ENCODE measurements around the gene ITIH1. TPM values are rescaled to one million over a fixed set of nuclear protein-coding genes. Genes with fewer than 3 reads are reported as not detected.
"Not testable (repeated sequence)": the region's sequence is repeated elsewhere in the genome, so short reads cannot be mapped to it uniquely, and the experiment has no call there.

The ITIH1 gene
- total RNA-seq, 4 donors from 2014 or later = not detected

- no peaks in the 10 kb centered on the region for H3K36me3 ChIP-seq
- WGBS, 2 donors (ENCODE audit: low coverage in 1 of 2) = 42 to 73% methylated on average over 4 to 6 of the region's 6 CpGs
- in situ Hi-C loops (cut with MboI; ENCODE audit: low pct_ligation_motif_present in 1 of 4, low pct_unique_long_range_greater_than_20kb in 1 of 4, low sequenced_read_pairs in 3 of 4) = no loop called here
- H3K4me1 ChIP-seq = peaks cover 0 to 9% (median 4%) of the 10 kb centered on the region in 4 donors
- H3K4me3 ChIP-seq = no peak overlapping the region
- no peaks in the 10 kb centered on the region for H3K9me3 ChIP-seq
- peak; percentile 39 for DNase-seq
- H3K27me3 ChIP-seq = no peaks in the 10 kb centered on the region
- TF ChIP-seq POLR2A (IDR thresholded peaks at IDR 0.05) (no peak), EP300 (IDR thresholded peaks at IDR 0.05; ENCODE audit: low read depth) (no peak), CTCF (IDR thresholded peaks at IDR 0.05) (no peak), POLR2AphosphoS5 (IDR thresholded peaks at IDR 0.05) (no peak)
- no peak overlapping the region for H3K27ac ChIP-seq
- intact Hi-C loops (cut with DNase I; ENCODE audit: low total_unique reads) = no loop called here
Measured at GRCh38 chr3:52774901-52775864, 2.2 kb upstream of the ITIH1 start.

- Histone ChIP-seq H3K36me3 (no peaks in the 10 kb centered on the region), H3K4me1 (peaks cover 0 to 6% (median 4%) of the 10 kb centered on the region in 4 donors), H3K27me3 (no peaks in the 10 kb centered on the region), H3K27ac (no peak overlapping the region), H3K9me3 (no peaks in the 10 kb centered on the region), H3K4me3 (no peak overlapping the region)
- intact Hi-C loops (cut with DNase I; ENCODE audit: low total_unique reads) = no loop called here
- TF ChIP-seq EP300 (IDR thresholded peaks at IDR 0.05; ENCODE audit: low read depth) (no peak), POLR2AphosphoS5 (IDR thresholded peaks at IDR 0.05) (no peak), POLR2A (IDR thresholded peaks at IDR 0.05) (no peak), CTCF (IDR thresholded peaks at IDR 0.05) (no peak)
- in situ Hi-C loops (cut with MboI; ENCODE audit: low pct_ligation_motif_present in 1 of 4, low pct_unique_long_range_greater_than_20kb in 1 of 4, low sequenced_read_pairs in 3 of 4) = no loop called here
- DNase-seq = no peak
- 63 to 78% methylated on average over 3 to 8 of the region's 8 CpGs for WGBS, 2 donors (ENCODE audit: low coverage in 1 of 2)
Measured at GRCh38 chr3:52775877-52776276, 1.5 kb upstream of the ITIH1 start.

DNA sequence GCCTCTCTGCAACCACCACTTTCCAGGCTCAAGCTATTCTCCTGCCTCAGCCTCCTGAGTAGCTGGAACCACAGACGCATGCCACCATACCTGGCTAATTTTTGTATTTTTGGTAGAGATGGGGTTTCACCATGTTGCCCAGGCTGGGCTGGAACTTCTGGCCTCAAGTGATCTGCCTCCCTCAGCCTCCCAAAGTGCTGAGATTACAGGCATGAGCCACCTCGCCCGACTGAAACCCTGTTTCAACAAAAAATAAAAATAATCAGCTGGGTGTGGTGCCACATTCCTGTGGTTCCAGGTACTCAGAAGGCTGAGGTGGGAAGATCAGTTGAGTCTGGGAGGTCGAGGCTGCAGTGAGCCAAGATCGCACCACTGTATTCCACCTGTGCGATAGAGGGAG, 913 bp upstream of the ITIH1 start:
- in situ Hi-C loops (cut with MboI; ENCODE audit: low pct_ligation_motif_present in 1 of 4, low pct_unique_long_range_greater_than_20kb in 1 of 4, low sequenced_read_pairs in 3 of 4); H3K27me3 ChIP-seq; H3K27ac ChIP-seq; H3K36me3 ChIP-seq; H3K4me3 ChIP-seq; H3K4me1 ChIP-seq; DNase-seq; intact Hi-C loops (cut with DNase I; ENCODE audit: low total_unique reads); H3K9me3 ChIP-seq: not testable (repeated sequence)
- 74 to 100% methylated on average over 1 to 6 of the region's 6 CpGs for WGBS, 2 donors (ENCODE audit: low coverage in 1 of 2)

DNA sequence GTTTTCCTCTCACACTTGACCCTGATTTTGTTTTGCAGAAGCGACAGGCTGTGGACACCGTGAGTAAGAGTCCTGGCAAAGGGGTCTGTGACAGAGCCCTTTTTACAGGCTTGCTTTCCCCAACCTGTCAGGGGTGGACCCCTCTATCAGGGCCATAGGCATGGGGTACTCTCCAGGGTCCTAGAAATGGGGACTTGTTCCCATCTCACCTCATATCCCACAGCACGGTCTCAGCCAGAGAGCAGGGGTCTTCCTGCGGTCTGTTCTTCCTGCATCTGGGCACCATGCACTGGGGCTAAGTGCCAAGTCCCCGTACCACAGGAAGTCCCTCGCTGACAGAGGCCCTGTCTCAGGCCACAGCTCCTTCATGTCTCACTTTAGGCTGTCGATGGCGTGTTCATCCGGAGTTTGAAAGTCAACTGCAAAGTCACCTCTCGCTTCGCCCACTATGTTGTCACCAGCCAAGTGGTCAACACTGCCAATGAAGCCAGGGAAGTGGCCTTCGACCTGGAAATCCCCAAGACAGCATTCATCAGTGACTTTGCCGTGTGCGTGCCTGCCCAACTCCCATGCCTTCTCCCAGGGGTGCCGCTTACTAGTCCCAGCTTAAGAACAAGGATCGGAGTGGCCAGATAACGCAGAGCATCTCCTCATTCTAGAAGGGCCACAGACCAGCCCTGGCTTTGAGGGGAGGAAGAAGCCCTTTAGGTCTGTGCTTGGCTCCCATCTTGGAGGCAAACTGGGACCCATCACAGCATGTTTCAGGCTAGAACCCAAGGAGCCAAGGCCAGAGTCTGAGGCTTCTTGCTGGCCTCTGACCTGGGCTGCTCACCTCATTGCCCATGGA, 783 bp downstream of the ITIH1 start:
- peaks cover 0 to 2% (median 0%) of the 10 kb centered on the region in 4 donors for H3K4me1 ChIP-seq
- H3K9me3 ChIP-seq = no peaks in the 10 kb centered on the region
- TF ChIP-seq POLR2A (IDR thresholded peaks at IDR 0.05) (no peak), CTCF (IDR thresholded peaks at IDR 0.05) (no peak), EP300 (IDR thresholded peaks at IDR 0.05; ENCODE audit: low read depth) (no peak), POLR2AphosphoS5 (IDR thresholded peaks at IDR 0.05) (no peak)
- H3K27ac ChIP-seq = no peak overlapping the region
- intact Hi-C loops (cut with DNase I; ENCODE audit: low total_unique reads) = no loop called here
- WGBS, 2 donors (ENCODE audit: low coverage in 1 of 2) = 78% methylated on average over 17 of the region's 17 CpGs; no CpG with 5 or more reads in 1 of the 2 donors
- no peaks in the 10 kb centered on the region for H3K27me3 ChIP-seq
- in situ Hi-C loops (cut with MboI; ENCODE audit: low pct_ligation_motif_present in 1 of 4, low pct_unique_long_range_greater_than_20kb in 1 of 4, low sequenced_read_pairs in 3 of 4) = no loop called here
- DNase-seq = peak; percentile 3
- H3K36me3 ChIP-seq = no peaks in the 10 kb centered on the region
- H3K4me3 ChIP-seq = no peak overlapping the region

All from transverse colon (tissue), 4 donors.